Measurements from ENCODE around the gene UBE2R2.

DNA sequence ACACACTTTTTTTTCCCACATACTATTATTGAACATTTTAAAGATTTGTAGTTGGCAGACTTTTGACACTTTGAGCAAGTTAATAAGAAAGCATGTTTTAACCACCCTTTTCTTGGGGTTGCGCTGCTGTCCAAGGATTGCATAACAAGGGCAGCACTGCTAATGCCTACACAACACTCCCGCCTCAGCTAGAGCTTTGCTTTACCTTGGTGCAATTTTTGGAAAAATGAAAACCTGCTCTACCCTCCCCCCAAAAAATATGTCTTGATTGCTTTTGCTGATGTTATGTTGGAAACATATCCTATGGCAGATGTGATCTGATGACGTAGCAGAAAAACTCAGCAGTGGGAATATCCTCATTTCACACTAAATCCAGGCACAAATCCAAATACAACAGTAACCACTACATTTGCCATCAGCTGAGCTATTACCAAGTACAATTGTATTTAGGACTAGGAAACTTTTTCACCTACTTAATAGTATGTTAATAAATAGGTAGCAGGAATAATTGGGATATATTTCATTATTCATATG, 51.5 kb downstream of the UBE2R2 start:
- TF ChIP-seq EP300 (conservative IDR thresholded peaks at IDR 0.05; ENCODE audit: poor library complexity, severe bottlenecking) (no peak), POLR2AphosphoS5 (IDR thresholded peaks at IDR 0.05) (no peak), EZH2 (IDR thresholded peaks at IDR 0.05; ENCODE audit: borderline replicate concordance, insufficient read depth, low read length, poor library complexity, severe bottlenecking) (no peak), TAF1 (IDR thresholded peaks at IDR 0.05; ENCODE audit: low read depth) (no peak), RAD21 (conservative IDR thresholded peaks at IDR 0.05) (no peak), SMC3 (conservative IDR thresholded peaks at IDR 0.05; ENCODE audit: poor library complexity) (no peak)
- TF ChIP-seq, protein P1, sequence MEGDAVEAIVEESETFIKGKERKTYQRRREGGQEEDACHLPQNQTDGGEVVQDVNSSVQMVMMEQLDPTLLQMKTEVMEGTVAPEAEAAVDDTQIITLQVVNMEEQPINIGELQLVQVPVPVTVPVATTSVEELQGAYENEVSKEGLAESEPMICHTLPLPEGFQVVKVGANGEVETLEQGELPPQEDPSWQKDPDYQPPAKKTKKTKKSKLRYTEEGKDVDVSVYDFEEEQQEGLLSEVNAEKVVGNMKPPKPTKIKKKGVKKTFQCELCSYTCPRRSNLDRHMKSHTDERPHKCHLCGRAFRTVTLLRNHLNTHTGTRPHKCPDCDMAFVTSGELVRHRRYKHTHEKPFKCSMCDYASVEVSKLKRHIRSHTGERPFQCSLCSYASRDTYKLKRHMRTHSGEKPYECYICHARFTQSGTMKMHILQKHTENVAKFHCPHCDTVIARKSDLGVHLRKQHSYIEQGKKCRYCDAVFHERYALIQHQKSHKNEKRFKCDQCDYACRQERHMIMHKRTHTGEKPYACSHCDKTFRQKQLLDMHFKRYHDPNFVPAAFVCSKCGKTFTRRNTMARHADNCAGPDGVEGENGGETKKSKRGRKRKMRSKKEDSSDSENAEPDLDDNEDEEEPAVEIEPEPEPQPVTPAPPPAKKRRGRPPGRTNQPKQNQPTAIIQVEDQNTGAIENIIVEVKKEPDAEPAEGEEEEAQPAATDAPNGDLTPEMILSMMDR (IDR thresholded peaks at IDR 0.05; ENCODE audit: poor library complexity, severe bottlenecking), result no peak
- TF ChIP-seq, protein P2, sequence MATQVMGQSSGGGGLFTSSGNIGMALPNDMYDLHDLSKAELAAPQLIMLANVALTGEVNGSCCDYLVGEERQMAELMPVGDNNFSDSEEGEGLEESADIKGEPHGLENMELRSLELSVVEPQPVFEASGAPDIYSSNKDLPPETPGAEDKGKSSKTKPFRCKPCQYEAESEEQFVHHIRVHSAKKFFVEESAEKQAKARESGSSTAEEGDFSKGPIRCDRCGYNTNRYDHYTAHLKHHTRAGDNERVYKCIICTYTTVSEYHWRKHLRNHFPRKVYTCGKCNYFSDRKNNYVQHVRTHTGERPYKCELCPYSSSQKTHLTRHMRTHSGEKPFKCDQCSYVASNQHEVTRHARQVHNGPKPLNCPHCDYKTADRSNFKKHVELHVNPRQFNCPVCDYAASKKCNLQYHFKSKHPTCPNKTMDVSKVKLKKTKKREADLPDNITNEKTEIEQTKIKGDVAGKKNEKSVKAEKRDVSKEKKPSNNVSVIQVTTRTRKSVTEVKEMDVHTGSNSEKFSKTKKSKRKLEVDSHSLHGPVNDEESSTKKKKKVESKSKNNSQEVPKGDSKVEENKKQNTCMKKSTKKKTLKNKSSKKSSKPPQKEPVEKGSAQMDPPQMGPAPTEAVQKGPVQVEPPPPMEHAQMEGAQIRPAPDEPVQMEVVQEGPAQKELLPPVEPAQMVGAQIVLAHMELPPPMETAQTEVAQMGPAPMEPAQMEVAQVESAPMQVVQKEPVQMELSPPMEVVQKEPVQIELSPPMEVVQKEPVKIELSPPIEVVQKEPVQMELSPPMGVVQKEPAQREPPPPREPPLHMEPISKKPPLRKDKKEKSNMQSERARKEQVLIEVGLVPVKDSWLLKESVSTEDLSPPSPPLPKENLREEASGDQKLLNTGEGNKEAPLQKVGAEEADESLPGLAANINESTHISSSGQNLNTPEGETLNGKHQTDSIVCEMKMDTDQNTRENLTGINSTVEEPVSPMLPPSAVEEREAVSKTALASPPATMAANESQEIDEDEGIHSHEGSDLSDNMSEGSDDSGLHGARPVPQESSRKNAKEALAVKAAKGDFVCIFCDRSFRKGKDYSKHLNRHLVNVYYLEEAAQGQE (IDR thresholded peaks at IDR 0.05; ENCODE audit: borderline replicate concordance), result no peak

Data from neural cell (in vitro differentiated cells).